ENCODE results near the gene RIT2. TPM values are rescaled to one million over a fixed set of nuclear protein-coding genes. Genes with fewer than 3 reads are reported as not detected.

The RIT2 gene
- total RNA-seq, 1 donor from 2014 or later = not detected

- no peaks in the 10 kb centered on the region for H3K27me3 Mint-ChIP-seq (ENCODE audit: unreplicated experiment)
- peaks cover 2% of the 10 kb centered on the region for H3K4me1 Mint-ChIP-seq (ENCODE audit: unreplicated experiment)
- no peak overlapping the region for H3K27ac Mint-ChIP-seq (ENCODE audit: unreplicated experiment)
- no peak for TF ChIP-seq CTCF (IDR thresholded peaks at IDR 0.05; ENCODE audit: unreplicated experiment)
- no peaks in the 10 kb centered on the region for H3K36me3 Mint-ChIP-seq (ENCODE audit: low read depth, unreplicated experiment)
- H3K4me3 Mint-ChIP-seq (ENCODE audit: unreplicated experiment) = no peak overlapping the region
- DNase-seq (ENCODE audit: low spot score) = no peak
- no peaks in the 10 kb centered on the region for H3K9me3 Mint-ChIP-seq (ENCODE audit: unreplicated experiment)
These were observed 334.1 kb downstream of the RIT2 start for GRCh38 chr18:42781298-42781815.

DNA sequence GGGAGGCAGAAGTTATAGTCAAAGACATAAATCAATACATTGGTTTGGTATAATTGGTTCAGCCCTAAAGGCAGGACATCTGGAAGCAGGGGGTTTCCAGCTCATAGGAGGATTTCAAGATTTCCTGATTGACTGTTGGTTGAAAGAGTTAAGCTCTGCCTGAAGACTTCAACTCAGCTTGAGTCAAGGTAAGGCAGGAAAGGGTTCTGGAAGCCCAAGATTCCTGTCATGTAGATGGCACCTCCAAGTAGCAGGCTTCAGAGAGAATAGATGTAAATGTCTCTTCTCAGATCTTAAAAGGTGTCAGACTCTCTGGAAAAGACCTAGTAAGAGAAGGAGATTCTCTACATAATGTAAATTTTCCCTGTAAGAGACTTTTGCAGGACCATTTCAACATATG, 335.3 kb downstream of the RIT2 start:
- H3K4me3 Mint-ChIP-seq (ENCODE audit: unreplicated experiment) = no peak overlapping the region
- H3K9me3 Mint-ChIP-seq (ENCODE audit: unreplicated experiment) = no peaks in the 10 kb centered on the region
- H3K27me3 Mint-ChIP-seq (ENCODE audit: unreplicated experiment) = no peaks in the 10 kb centered on the region

DNA sequence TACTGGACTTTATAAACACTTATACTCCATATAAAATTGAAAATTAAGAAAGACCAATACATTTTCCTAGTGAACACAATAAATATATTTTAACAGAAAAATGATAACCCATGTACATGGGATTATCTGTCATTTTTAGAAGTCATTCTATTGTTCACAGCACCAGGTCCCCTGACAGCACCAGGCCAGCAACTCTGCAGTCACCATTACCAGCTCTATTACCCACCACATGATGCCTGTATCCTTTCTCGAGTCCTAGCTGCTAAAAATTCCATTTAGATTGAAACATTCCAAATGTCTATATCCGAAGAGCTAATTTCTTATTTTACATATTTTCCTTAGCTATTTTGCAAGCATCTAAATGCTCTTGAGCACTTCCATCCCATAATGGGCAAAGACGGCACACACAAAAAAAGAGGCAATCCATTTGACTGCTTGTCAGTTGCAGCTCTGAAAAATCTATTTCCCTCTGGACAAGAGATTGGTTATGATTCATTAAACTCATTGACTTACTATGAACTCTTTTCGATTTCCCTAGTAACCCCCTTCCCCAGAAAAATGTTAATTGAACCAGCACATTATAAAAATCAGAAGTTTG, 336.9 kb downstream of the RIT2 start:
- no peak for TF ChIP-seq CTCF (IDR thresholded peaks at IDR 0.05; ENCODE audit: unreplicated experiment)
- Mint-ChIP-seq H3K27ac (ENCODE audit: unreplicated experiment) (no peak overlapping the region), H3K36me3 (ENCODE audit: low read depth, unreplicated experiment) (no peaks in the 10 kb centered on the region), H3K27me3 (ENCODE audit: unreplicated experiment) (no peaks in the 10 kb centered on the region), H3K9me3 (ENCODE audit: unreplicated experiment) (no peaks in the 10 kb centered on the region), H3K4me1 (ENCODE audit: unreplicated experiment) (peaks cover 2% of the 10 kb centered on the region), H3K4me3 (ENCODE audit: unreplicated experiment) (no peak overlapping the region)
- DNase-seq (ENCODE audit: low spot score) = no peak

More for the DNA sequence above, 335.3 kb downstream of the RIT2 start:
- DNase-seq (ENCODE audit: low spot score) = no peak
- TF ChIP-seq CTCF (IDR thresholded peaks at IDR 0.05; ENCODE audit: unreplicated experiment) = no peak
- Mint-ChIP-seq H3K4me1 (ENCODE audit: unreplicated experiment) (peaks cover 2% of the 10 kb centered on the region), H3K27ac (ENCODE audit: unreplicated experiment) (no peak overlapping the region), H3K36me3 (ENCODE audit: low read depth, unreplicated experiment) (no peaks in the 10 kb centered on the region)

DNA sequence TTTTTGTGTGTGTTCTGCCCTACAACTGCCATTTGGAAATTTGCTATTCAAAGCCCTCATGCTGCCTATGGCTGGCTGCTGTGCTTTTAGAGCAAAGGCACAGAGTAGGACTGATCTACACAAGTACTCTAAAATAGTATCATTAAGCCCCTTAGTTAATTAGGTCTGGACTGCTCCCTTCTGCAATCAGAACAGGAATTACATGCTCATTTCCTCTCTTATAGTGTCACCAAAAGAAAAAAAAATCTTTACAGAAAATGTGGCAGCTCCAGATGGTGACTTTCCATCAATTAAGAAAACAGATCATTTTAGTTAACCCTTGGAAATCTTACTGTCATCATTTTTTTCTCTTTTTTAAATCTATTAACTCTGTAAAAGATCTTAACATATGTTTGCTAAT, 337.5 kb downstream of the RIT2 start:
- Mint-ChIP-seq H3K4me1 (ENCODE audit: unreplicated experiment) (peaks cover 2% of the 10 kb centered on the region), H3K27me3 (ENCODE audit: unreplicated experiment) (no peaks in the 10 kb centered on the region), H3K9me3 (ENCODE audit: unreplicated experiment) (no peaks in the 10 kb centered on the region), H3K4me3 (ENCODE audit: unreplicated experiment) (no peak overlapping the region), H3K36me3 (ENCODE audit: low read depth, unreplicated experiment) (no peaks in the 10 kb centered on the region), H3K27ac (ENCODE audit: unreplicated experiment) (no peak overlapping the region)
- no peak for DNase-seq (ENCODE audit: low spot score)
- TF ChIP-seq CTCF (IDR thresholded peaks at IDR 0.05; ENCODE audit: unreplicated experiment) = no peak

- no peaks in the 10 kb centered on the region for H3K27me3 Mint-ChIP-seq (ENCODE audit: unreplicated experiment)
- H3K4me1 Mint-ChIP-seq (ENCODE audit: unreplicated experiment) = peaks cover 2% of the 10 kb centered on the region
- DNase-seq (ENCODE audit: low spot score) = no peak
- no peak overlapping the region for H3K27ac Mint-ChIP-seq (ENCODE audit: unreplicated experiment)
- no peak for TF ChIP-seq CTCF (IDR thresholded peaks at IDR 0.05; ENCODE audit: unreplicated experiment)
- H3K9me3 Mint-ChIP-seq (ENCODE audit: unreplicated experiment) = no peaks in the 10 kb centered on the region
- H3K4me3 Mint-ChIP-seq (ENCODE audit: unreplicated experiment) = no peak overlapping the region
- H3K36me3 Mint-ChIP-seq (ENCODE audit: low read depth, unreplicated experiment) = no peaks in the 10 kb centered on the region
These were observed 341.6 kb downstream of the RIT2 start for GRCh38 chr18:42773870-42774269.
